ENCODE data around the gene C20orf173.
"Not testable (repeated sequence)": the region's sequence is repeated elsewhere in the genome, so short reads cannot be mapped to it uniquely, and the experiment has no call there.

The C20orf173 gene

GRCh38 chr20:35547329-35547728 lies 17.9 kb upstream of the C20orf173 start:
- DNase-seq (ENCODE audit: low read depth in 4 of 4, low spot score in 1 of 4): no peak

GRCh38 chr20:35546127-35546526 lies 16.7 kb upstream of the C20orf173 start:
- no peak for DNase-seq (ENCODE audit: low read depth in 4 of 4, low spot score in 1 of 4)

- not testable (repeated sequence) for DNase-seq (ENCODE audit: low read depth in 4 of 4, low spot score in 1 of 4)
These were observed 15.5 kb upstream of the C20orf173 start for GRCh38 chr20:35544941-35545340.

GRCh38 chr20:35544436-35544835 lies 15.0 kb upstream of the C20orf173 start:
- DNase-seq (ENCODE audit: low read depth in 4 of 4, low spot score in 1 of 4): no peak

- no peak for DNase-seq (ENCODE audit: low read depth in 4 of 4, low spot score in 1 of 4)
These were observed 13.5 kb upstream of the C20orf173 start for GRCh38 chr20:35542990-35543389.

GRCh38 chr20:35541783-35542662 lies 12.6 kb upstream of the C20orf173 start, which contains the start of gene ERGIC3:
TSS of gene ERGIC3 (plus strand) at chr20:35542078. CDS start at chr20:35542098, 20 bp downstream.
- peak; percentile 96 to 98 (median 97) for DNase-seq (ENCODE audit: low read depth in 4 of 4, low spot score in 1 of 4)

- no peak for DNase-seq (ENCODE audit: low read depth in 4 of 4, low spot score in 1 of 4)
These were observed 11.8 kb upstream of the C20orf173 start for GRCh38 chr20:35541118-35541782.

GRCh38 chr20:35539756-35540212 lies 10.3 kb upstream of the C20orf173 start:
- no peak for DNase-seq (ENCODE audit: low read depth in 4 of 4, low spot score in 1 of 4)

DNA sequence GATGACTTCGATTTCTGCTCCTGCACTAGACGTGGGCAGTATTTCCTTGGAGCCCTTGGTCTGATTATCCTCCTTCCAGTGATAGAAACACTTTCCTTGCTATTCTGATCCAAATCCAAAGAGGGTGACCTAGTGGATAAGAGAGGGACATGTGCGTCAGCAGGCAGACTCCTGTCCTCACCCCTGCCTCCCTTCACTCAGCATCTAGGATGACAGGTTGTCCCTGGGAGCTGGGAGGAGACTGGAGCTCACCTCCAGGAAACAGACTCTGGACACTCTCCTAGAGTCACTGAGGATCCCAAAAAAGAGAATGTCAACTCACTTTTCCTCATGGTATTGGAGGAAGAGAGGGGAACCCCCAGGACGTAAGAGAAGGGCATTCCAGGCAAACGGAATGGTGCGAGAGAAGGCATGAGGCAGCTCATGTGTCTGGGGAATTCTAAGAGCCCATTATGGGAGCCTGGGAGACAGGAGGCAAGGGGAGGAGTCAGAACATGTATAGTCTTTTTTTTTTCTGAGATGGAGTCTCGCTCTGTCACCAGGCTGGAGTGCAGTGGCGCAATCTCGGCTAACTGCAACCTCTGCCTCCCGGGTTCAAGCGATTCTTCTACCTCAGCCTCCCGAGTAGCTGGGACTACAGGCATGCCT lies 2.2 kb downstream of the C20orf173 start:
- DNase-seq (ENCODE audit: low read depth in 4 of 4, low spot score in 1 of 4): no peak

- no peak for DNase-seq (ENCODE audit: low read depth in 4 of 4, low spot score in 1 of 4)
These were observed 3.8 kb downstream of the C20orf173 start for GRCh38 chr20:35525639-35526038.

- peak in 1 of 4 experiments; percentile 15 for DNase-seq (ENCODE audit: low read depth in 4 of 4, low spot score in 1 of 4)
These were observed 6.1 kb downstream of the C20orf173 start for GRCh38 chr20:35523298-35523888.

DNA sequence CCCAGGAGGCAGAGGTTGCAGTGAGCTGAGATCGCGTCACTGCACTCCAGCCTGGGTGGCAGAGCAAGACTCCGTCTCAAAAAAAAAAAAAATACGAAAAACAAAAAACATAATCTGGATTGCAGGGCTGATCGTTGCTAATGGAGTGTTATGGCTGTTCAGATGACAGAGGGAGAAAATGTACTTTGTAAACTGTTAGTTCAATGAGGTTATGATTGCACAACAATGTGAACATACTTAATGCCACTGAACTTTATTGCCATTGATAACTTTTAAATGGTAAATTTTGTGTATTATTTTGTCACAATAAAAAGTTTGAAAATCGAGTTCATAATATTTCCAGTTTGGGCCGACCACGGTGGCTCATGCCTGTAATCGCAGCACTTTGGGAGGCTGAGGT lies 10.5 kb downstream of the C20orf173 start:
- DNase-seq (ENCODE audit: low read depth in 4 of 4, low spot score in 1 of 4): no peak

GRCh38 chr20:35517767-35518166 lies 11.7 kb downstream of the C20orf173 start:
- DNase-seq (ENCODE audit: low read depth in 4 of 4, low spot score in 1 of 4): not testable (repeated sequence)

DNA sequence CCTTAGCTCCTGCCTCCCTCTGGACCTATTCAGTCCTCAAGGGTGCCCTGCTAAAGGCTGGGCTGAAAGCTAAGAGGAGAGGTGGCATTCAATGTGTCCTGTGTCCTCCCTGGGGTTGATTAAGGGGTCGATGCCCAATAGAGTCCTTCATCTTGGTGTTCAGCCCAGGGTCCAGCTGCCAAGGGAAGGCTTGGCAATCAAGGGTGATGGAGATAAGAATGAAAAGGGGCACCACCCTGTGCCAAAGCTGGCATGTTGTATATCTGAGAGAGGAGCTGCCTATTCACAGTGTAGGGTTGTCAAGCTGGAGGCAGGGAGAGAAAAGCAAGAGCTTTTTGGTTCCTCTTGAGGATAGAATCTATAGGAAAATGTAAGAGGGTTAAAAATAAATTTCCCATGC lies 12.3 kb downstream of the C20orf173 start:
- DNase-seq (ENCODE audit: low read depth in 4 of 4, low spot score in 1 of 4): no peak

DNA sequence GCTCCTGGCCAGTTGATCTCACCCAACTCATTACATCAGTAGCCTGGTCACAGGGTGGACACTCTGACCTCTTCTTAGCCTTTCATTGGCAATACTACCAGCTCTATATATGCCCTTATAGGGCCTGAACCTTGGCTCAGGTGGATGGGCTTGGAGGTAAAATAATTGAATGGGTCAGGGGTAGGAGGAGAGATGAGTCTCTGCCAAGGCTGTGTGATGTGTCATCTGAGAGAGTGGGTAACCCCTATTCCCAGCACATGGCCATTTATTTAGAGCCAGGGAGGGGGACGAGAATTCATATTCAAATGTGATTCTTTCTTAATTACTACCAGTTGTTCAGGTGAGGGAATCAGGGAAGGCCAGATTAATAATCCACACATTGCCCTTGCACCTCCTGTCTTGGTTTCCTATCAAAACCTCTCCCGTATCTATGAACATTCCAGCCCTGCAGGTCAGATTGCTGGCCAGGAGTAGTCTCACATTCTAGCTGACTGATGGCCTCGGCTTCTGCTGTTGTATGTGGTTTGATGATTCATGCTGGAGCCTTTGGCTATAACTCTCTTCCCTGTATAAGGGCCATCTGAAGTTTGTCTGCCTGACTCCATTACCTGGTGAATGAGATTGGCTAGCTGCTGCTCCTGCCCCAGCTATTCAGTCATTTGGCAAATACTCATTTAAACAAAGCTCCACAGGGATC lies 13.4 kb downstream of the C20orf173 start:
- no peak for DNase-seq (ENCODE audit: low read depth in 4 of 4, low spot score in 1 of 4)

DNA sequence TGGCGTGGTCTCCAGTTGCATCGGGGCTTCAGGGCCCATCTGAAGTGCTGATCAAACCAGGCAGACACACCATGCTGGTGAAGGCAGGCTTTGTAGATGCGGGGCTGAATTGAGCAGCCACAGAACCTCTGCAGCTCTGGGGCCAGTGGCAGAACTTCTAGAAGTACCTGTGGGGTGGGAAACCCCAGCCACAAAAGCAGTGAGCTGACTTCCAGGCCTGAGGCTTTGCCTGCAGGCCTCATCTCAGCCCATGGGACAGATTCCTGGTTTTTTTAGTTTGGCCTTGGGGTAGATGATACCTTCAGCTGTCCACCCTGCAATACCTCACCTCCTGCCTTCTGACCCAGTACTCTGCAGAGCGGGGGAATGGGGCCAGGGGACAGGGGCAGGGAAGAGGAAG lies 14.1 kb downstream of the C20orf173 start:
- no peak for DNase-seq (ENCODE audit: low read depth in 4 of 4, low spot score in 1 of 4)

DNA sequence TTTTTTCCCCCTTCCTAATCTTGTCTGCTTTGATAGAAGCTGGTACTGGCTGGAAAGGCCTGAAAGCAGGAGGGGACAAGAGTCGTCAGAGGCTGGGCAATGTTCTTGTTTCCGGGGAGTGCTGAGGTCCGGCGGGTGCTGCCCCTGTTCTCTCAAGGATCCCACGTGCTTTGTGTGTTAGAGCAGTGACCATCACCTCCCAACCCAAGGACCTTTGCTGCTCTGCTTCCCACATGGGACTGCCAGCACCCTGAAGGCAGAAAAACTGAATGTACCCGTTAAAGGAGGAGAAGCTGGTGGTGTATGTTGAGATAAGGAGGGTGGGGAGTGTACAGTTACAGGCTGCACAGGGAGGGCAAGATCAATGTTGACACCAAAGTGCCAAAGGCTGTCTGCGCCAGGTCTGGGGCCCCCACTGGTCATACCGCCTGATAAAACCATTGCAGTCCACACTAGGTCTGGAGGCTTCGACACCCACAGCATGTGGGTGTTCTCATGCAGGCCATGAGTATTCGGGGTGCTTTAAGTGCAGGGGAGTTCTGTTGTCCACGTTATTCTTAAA lies 15.0 kb downstream of the C20orf173 start:
- no peak for DNase-seq (ENCODE audit: low read depth in 4 of 4, low spot score in 1 of 4)

- DNase-seq (ENCODE audit: low read depth in 4 of 4, low spot score in 1 of 4): no peak
These were observed 17.5 kb downstream of the C20orf173 start for GRCh38 chr20:35511814-35512420.

GRCh38 chr20:35510951-35511735 lies 18.3 kb downstream of the C20orf173 start:
- DNase-seq (ENCODE audit: low read depth in 4 of 4, low spot score in 1 of 4): no peak

Data from stimulated activated CD4-positive, alpha-beta T cell treated with anti-CD3 and anti-CD28 coated beads, Interleukin-1b, Interleukin-23, amount 100 ng/mL, for 24 hours (primary cell).